Stomach (tissue), 4 donors: ENCODE results near the gene TMEM164.

ENCODE experiments used
- POLR2A ChIP-seq, 4 donors: fragments of 450-650 bp; IDR thresholded peaks; one replicate each; pipeline ENCODE4 v1.6.1; 2016; ENCODE audit warnings: antibody characterized with exemption in 4 of 4, control low read depth in 2 of 4, mild to moderate bottlenecking in 1 of 4, moderate library complexity in 1 of 4
- TF ChIP-seq, protein P1 (sequence below), 7 experiments: fragments of 450-650 bp in 4 of 7; fragments of 200-600 bp in 3 of 7; sonication (generic) in 3 of 7; IDR thresholded peaks; one replicate each; pipeline ENCODE4 v1.5.1; 2016 to 2019; ENCODE audit warnings: antibody characterized with exemption in 7 of 7, control low read depth in 2 of 7, mild to moderate bottlenecking in 1 of 7

GRCh38 chrX:110183314-110183713, 180.4 kb downstream of the TMEM164 start:
- TF ChIP-seq, protein P1, sequence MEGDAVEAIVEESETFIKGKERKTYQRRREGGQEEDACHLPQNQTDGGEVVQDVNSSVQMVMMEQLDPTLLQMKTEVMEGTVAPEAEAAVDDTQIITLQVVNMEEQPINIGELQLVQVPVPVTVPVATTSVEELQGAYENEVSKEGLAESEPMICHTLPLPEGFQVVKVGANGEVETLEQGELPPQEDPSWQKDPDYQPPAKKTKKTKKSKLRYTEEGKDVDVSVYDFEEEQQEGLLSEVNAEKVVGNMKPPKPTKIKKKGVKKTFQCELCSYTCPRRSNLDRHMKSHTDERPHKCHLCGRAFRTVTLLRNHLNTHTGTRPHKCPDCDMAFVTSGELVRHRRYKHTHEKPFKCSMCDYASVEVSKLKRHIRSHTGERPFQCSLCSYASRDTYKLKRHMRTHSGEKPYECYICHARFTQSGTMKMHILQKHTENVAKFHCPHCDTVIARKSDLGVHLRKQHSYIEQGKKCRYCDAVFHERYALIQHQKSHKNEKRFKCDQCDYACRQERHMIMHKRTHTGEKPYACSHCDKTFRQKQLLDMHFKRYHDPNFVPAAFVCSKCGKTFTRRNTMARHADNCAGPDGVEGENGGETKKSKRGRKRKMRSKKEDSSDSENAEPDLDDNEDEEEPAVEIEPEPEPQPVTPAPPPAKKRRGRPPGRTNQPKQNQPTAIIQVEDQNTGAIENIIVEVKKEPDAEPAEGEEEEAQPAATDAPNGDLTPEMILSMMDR (IDR thresholded peaks at IDR 0.05), result no peak
- TF ChIP-seq POLR2A (IDR thresholded peaks at IDR 0.05), result no peak
